Activated naive CD4-positive, alpha-beta T cell treated with anti-CD3 and anti-CD28 coated beads, Interleukin-2, amount 50 U/mL, for 24 hours (primary cell): ENCODE measurements around the gene RIPOR3.
"Not testable (repeated sequence)": the region's sequence is repeated elsewhere in the genome, so short reads cannot be mapped to it uniquely, and the experiment has no call there.

ENCODE experiments used
- H3K27ac Mint-ChIP-seq: one replicate; pipeline ENCODE4 v1.8.0; 2021; ENCODE audit warnings: mild to moderate bottlenecking, mixed read lengths
- H3K27me3 Mint-ChIP-seq: one replicate; pipeline ENCODE4 v1.8.0; 2021; ENCODE audit warnings: mixed read lengths
- H3K36me3 Mint-ChIP-seq: one replicate; pipeline ENCODE4 v1.8.0; 2021; ENCODE audit warnings: mixed read lengths
- H3K4me1 Mint-ChIP-seq: one replicate; pipeline ENCODE4 v1.8.0; 2021; ENCODE audit warnings: mixed read lengths
- H3K4me3 Mint-ChIP-seq: one replicate; pipeline ENCODE4 v1.8.0; 2021; ENCODE audit warnings: mild to moderate bottlenecking, mixed read lengths
- H3K9me3 Mint-ChIP-seq: one replicate; pipeline ENCODE4 v1.8.0; 2021; ENCODE audit warnings: mixed read lengths

Gene RIPOR3

DNA sequence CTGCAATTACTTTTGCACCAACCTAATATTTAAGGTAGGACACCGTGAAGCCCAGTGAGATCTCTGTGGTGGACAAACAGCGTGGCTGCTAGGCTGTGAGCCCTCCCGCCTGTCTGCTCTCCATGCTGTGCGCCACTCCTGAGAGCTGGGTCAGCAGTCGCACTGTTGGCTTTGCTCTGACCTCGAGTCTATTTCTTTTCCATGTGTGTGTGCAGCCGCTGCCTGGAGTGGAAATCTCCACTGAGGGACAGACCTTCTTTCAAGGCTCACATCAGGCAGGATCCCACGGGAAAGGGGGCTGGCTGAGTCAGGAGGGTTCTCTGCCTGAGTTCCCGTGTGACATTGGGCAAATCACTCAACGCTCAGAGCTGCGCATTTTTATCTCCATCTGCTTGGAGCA lies 27.1 kb downstream of the RIPOR3 start:
- Mint-ChIP-seq H3K4me1 (no peaks in the 10 kb centered on the region), H3K9me3 (no peaks in the 10 kb centered on the region), H3K36me3 (no peaks in the 10 kb centered on the region), H3K27me3 (peaks cover 1% of the 10 kb centered on the region), H3K4me3 (no peak overlapping the region), H3K27ac (no peak overlapping the region)

GRCh38 chr20:50663095-50663821 lies 28.1 kb downstream of the RIPOR3 start:
- Mint-ChIP-seq H3K9me3 (no peaks in the 10 kb centered on the region), H3K27ac (no peak overlapping the region), H3K4me3 (no peak overlapping the region), H3K36me3 (no peaks in the 10 kb centered on the region), H3K4me1 (no peaks in the 10 kb centered on the region), H3K27me3 (peaks cover 1% of the 10 kb centered on the region)

GRCh38 chr20:50659975-50660670 lies 31.2 kb downstream of the RIPOR3 start:
- H3K4me3 Mint-ChIP-seq = no peak overlapping the region
- no peak overlapping the region for H3K27ac Mint-ChIP-seq
- H3K36me3 Mint-ChIP-seq = no peaks in the 10 kb centered on the region
- no peaks in the 10 kb centered on the region for H3K27me3 Mint-ChIP-seq
- no peaks in the 10 kb centered on the region for H3K4me1 Mint-ChIP-seq
- H3K9me3 Mint-ChIP-seq = no peaks in the 10 kb centered on the region

DNA sequence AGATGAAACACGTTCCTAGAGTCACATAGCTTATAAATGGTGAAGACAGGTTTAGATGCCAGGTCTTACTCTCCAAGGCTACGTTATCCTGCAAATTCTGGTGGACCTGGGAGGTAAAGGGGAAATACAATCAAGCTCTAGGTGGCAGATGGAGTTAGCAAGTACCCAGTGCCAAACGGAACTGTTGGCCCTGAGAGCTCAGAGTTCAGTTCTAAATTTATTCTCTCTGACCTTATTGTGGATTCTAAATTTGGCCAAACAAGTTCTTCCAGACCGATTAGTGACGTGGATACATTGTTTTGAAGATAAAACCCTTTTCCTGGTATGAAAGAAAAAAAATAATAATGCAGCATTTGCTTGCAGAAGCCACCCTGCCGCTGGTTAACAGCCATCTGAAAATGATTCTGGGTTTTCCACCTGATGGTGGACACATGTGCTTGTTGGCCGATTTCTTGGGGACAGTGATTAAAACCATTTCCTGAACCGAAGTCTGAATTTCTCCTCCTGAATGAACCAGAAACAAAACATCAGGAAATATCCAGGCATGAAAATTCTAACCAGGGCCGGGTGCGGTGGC lies 32.5 kb downstream of the RIPOR3 start:
- Mint-ChIP-seq H3K36me3 (no peaks in the 10 kb centered on the region), H3K27ac (no peak overlapping the region), H3K4me3 (no peak overlapping the region), H3K4me1 (no peaks in the 10 kb centered on the region), H3K9me3 (no peaks in the 10 kb centered on the region), H3K27me3 (no peaks in the 10 kb centered on the region)

DNA sequence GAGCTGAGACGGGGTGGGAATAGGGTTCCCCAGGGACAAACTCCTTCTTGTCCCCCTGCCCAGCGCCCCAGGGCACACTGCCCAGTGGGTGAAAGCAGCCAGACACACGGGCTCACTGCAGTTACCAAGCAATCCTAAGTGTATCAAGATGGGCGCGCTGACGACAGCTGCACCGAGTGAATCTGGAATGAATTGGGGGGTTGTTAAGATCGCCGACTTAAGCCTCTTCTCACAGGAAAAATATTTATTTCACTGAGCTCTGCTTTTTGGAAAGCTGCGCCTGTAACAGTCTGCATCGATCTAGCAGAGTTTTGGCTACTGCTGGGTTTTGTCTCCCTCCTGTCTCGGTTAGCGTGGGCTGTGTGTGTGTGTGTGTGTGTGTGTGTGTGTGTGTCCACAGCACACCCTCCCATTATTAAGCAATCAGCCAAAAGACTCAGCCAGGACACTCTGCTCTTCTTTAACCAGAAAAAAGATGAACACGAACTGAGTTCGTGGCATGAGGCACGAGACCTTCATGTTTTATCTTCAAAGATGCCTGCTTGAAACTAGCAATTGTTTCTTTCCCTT lies 35.9 kb downstream of the RIPOR3 start:
- Mint-ChIP-seq H3K27me3 (no peaks in the 10 kb centered on the region), H3K4me3 (no peak overlapping the region), H3K36me3 (no peaks in the 10 kb centered on the region), H3K27ac (no peak overlapping the region), H3K4me1 (no peaks in the 10 kb centered on the region), H3K9me3 (no peaks in the 10 kb centered on the region)

GRCh38 chr20:50654904-50655303 lies 36.4 kb downstream of the RIPOR3 start:
- no peaks in the 10 kb centered on the region for H3K27me3 Mint-ChIP-seq
- H3K36me3 Mint-ChIP-seq = no peaks in the 10 kb centered on the region
- H3K4me3 Mint-ChIP-seq = no peak overlapping the region
- H3K27ac Mint-ChIP-seq = no peak overlapping the region
- no peaks in the 10 kb centered on the region for H3K4me1 Mint-ChIP-seq
- H3K9me3 Mint-ChIP-seq = no peaks in the 10 kb centered on the region

DNA sequence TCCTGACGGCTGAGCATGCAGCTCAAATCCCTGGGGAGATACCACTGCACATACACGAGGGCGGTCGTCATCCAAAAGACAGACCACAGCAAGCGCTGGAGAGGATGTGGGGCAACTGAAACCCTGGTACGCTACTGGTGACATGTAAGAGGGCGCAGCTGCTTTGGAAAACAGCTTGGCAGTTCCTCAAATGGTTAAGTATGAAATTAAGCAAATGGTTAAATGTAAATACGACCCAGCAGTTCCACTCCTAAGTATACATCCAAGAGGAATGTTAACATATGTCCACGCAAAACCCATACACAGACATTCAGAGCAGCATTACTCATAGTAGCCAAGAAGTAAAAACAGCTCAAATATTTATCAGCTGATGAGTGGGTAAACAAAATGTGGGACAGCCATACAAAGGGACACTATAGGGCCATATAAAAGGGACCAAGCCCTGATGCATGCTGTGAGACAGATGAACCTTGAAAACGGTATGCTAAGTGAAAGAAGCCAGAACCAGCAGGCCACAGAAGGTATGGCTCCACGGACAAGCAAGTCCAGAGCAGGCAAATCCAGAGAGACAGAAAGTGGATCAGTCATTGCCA lies 38.5 kb downstream of the RIPOR3 start:
- no peak overlapping the region for H3K27ac Mint-ChIP-seq
- H3K4me1 Mint-ChIP-seq = no peaks in the 10 kb centered on the region
- H3K36me3 Mint-ChIP-seq = no peaks in the 10 kb centered on the region
- H3K27me3 Mint-ChIP-seq = no peaks in the 10 kb centered on the region
- H3K4me3 Mint-ChIP-seq = no peak overlapping the region
- H3K9me3 Mint-ChIP-seq = no peaks in the 10 kb centered on the region

DNA sequence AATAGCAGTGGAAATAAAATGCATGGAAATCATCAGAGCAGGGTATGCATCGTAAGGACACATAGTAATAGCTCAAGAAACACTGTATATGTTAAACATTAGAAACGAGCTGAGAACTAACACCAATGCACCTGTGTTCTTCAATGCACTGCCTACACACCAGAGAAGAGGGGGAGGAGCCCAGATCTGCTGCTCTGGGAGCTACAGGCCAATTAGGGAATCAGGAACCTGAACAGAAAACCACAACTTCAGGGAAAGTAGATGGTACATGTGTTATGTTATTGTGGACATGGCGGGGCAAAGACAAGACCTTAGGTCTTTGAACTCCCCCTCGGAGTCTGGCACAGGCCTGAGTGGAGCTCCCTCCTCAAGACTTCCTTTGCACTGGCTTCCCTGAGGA lies 39.7 kb downstream of the RIPOR3 start:
- Mint-ChIP-seq H3K9me3 (no peaks in the 10 kb centered on the region), H3K4me3 (no peak overlapping the region), H3K36me3 (no peaks in the 10 kb centered on the region), H3K27ac (no peak overlapping the region), H3K4me1 (no peaks in the 10 kb centered on the region), H3K27me3 (no peaks in the 10 kb centered on the region)

DNA sequence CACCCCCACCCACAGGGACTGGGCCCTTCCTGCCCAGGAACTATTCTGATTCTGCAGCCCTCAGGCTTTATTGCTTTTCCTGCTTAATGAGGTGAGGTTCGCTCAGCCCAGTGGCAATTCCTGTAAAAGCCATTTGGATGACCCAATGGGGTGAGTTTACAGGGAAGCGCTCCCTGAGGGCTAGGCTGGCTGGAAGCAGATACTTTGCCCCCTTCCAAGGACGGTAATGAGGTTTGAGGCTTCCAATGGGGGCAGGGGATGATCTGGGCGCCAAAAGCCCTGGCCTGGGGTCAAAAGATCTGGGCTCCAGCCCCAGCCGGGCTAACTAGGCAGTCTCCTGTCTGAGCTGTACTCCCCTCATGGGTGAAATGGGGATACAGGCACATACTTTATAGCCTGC lies 41.8 kb downstream of the RIPOR3 start:
- Mint-ChIP-seq H3K27ac (no peak overlapping the region), H3K4me1 (no peaks in the 10 kb centered on the region), H3K36me3 (no peaks in the 10 kb centered on the region), H3K9me3 (no peaks in the 10 kb centered on the region), H3K4me3 (no peak overlapping the region), H3K27me3 (no peaks in the 10 kb centered on the region)

DNA sequence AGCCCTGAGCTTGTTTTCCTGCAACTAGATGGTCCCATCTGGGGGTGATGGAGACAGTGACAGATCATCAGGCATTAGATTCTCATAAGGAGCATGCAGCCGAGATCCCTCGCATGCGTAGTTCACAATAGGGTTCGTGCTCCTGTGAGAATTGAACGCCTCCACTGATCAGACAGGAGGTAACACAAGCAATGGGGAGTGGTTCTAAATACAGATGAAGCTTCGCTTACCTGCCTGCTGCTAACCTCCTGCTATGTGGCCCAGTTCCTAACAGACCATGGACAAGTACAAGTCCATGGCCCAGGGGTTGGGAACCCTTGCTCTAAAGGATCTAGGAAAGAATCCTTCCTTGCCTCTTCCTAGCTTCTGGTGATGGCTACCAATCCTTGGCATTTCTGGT lies 42.7 kb downstream of the RIPOR3 start:
- Mint-ChIP-seq H3K4me1 (no peaks in the 10 kb centered on the region), H3K9me3 (no peaks in the 10 kb centered on the region)

GRCh38 chr20:50646483-50646996 lies 44.8 kb downstream of the RIPOR3 start:
- no peaks in the 10 kb centered on the region for H3K27me3 Mint-ChIP-seq
- no peak overlapping the region for H3K4me3 Mint-ChIP-seq
- H3K4me1 Mint-ChIP-seq = no peaks in the 10 kb centered on the region
- H3K36me3 Mint-ChIP-seq = no peaks in the 10 kb centered on the region
- no peak overlapping the region for H3K27ac Mint-ChIP-seq
- no peaks in the 10 kb centered on the region for H3K9me3 Mint-ChIP-seq

More for the DNA sequence above, 42.7 kb downstream of the RIPOR3 start:
- Mint-ChIP-seq H3K36me3 (no peaks in the 10 kb centered on the region), H3K4me3 (no peak overlapping the region), H3K27ac (no peak overlapping the region), H3K27me3 (no peaks in the 10 kb centered on the region)

- no peaks in the 10 kb centered on the region for H3K27me3 Mint-ChIP-seq
- no peak overlapping the region for H3K4me3 Mint-ChIP-seq
- H3K4me1 Mint-ChIP-seq = no peaks in the 10 kb centered on the region
- H3K9me3 Mint-ChIP-seq = no peaks in the 10 kb centered on the region
- no peak overlapping the region for H3K27ac Mint-ChIP-seq
- no peaks in the 10 kb centered on the region for H3K36me3 Mint-ChIP-seq
These were observed 45.9 kb downstream of the RIPOR3 start for GRCh38 chr20:50645253-50646068.

GRCh38 chr20:50642288-50642803 lies 49.0 kb downstream of the RIPOR3 start:
- Mint-ChIP-seq H3K36me3 (no peaks in the 10 kb centered on the region), H3K4me1 (no peaks in the 10 kb centered on the region), H3K4me3 (no peak overlapping the region), H3K27me3 (no peaks in the 10 kb centered on the region), H3K27ac (no peak overlapping the region), H3K9me3 (no peaks in the 10 kb centered on the region)

DNA sequence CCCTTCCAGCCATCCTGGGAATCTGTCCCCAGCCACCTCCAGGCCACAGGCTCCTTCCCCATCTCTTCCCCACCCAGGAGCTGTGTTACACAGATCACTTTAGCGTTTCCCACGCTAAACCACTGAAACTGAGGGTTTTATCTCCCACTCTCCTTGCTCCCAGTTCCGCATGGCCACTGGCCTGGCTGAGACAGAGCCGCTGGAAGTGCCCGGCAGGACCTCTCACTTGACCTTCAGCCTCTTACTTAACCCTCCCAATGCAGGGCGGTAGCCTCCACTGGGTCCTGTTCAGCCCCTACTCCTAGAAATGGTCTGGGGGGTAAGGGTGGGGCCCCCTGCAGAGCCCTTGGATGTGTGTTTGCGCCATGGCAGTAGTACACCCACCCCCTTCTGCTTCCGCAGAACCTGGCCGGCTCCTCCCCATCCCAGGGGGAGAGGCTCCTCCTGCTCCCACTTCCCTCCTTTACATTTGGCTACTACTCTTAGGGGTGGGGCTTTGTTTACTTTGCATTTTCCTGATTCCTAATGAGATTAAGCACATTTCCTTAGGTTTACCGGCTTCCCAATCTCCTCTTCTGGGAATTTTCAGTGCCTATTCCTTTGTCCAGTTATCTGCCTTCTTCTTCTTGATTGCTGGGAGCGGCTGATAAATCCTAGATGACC lies 49.6 kb downstream of the RIPOR3 start:
- not testable (repeated sequence) for H3K4me3 Mint-ChIP-seq, H3K27me3 Mint-ChIP-seq, H3K4me1 Mint-ChIP-seq, H3K36me3 Mint-ChIP-seq, H3K9me3 Mint-ChIP-seq, H3K27ac Mint-ChIP-seq
